Hepatocyte (in vitro differentiated cells): ENCODE results near the gene FHIP1A. TPM values are rescaled to one million over a fixed set of nuclear protein-coding genes. Genes with fewer than 3 reads are reported as not detected.

ENCODE experiments used
- DNase-seq: peaks from one replicate; pipeline ENCODE4 v3.0.0-alpha.2; 2016; ENCODE audit warnings: low spot score
- H2AFZ ChIP-seq: fragments of 200-600 bp; sonication (generic); 2 replicates; pipeline ENCODE4 v1.6.0; 2016; ENCODE audit warnings: antibody characterized with exemption, mild to moderate bottlenecking
- H3K27ac ChIP-seq: fragments of 200-600 bp; sonication (generic); 2 replicates; pipeline ENCODE4 v1.5.1; 2016; ENCODE audit warnings: mild to moderate bottlenecking
- H3K27me3 ChIP-seq: fragments of 200-600 bp; sonication (generic); 2 replicates; pipeline ENCODE4 v1.6.1; 2016
- H3K36me3 ChIP-seq: fragments of 200-600 bp; sonication (generic); replicated peaks from 2 replicates; pipeline ENCODE4 v1.5.1; 2016; ENCODE audit warnings: low read depth; ENCODE audit not compliant: insufficient read depth
- H3K4me1 ChIP-seq: fragments of 200-600 bp; sonication (generic); 2 replicates; pipeline ENCODE4 v1.5.1; 2016; ENCODE audit warnings: mild to moderate bottlenecking, moderate library complexity; ENCODE audit not compliant: insufficient read depth
- H3K4me2 ChIP-seq: fragments of 200-600 bp; sonication (generic); 2 replicates; pipeline ENCODE4 v1.6.0; 2016
- H3K4me3 ChIP-seq: fragments of 200-600 bp; sonication (generic); 2 replicates; pipeline ENCODE4 v1.5.1; 2016; ENCODE audit warnings: mild to moderate bottlenecking
- H3K79me2 ChIP-seq: fragments of 200-600 bp; sonication (generic); 2 replicates; pipeline ENCODE4 v1.6.0; 2017; ENCODE audit warnings: mild to moderate bottlenecking
- H3K9me2 ChIP-seq: fragments of 200-600 bp; sonication (generic); replicated peaks from 2 replicates; pipeline ENCODE4 v1.6.0; 2017; ENCODE audit warnings: mild to moderate bottlenecking; ENCODE audit not compliant: insufficient read depth
- H3K9me3 ChIP-seq: fragments of 200-600 bp; sonication (generic); 2 replicates; pipeline ENCODE4 v1.5.1; 2016; ENCODE audit warnings: low read depth, mild to moderate bottlenecking
- H4K20me1 ChIP-seq: fragments of 200-600 bp; sonication (generic); 2 replicates; pipeline ENCODE4 v1.6.0; 2016; ENCODE audit warnings: mild to moderate bottlenecking; ENCODE audit not compliant: insufficient read depth, poor library complexity, severe bottlenecking
- CTCF ChIP-seq: fragments of 200-600 bp; sonication (generic); IDR thresholded peaks from 2 replicates; pipeline ENCODE4 v1.5.1; 2016; ENCODE audit warnings: antibody characterized with exemption, mild to moderate bottlenecking; ENCODE audit not compliant: poor library complexity
- EZH2 ChIP-seq: fragments of 200-600 bp; sonication (generic); IDR thresholded peaks from 2 replicates; pipeline ENCODE4 v1.6.1; 2016; ENCODE audit warnings: antibody characterized with exemption, mild to moderate bottlenecking, borderline replicate concordance
- EZH2phosphoT487 ChIP-seq: fragments of 200-600 bp; sonication (generic); IDR thresholded peaks from one replicate; pipeline ENCODE4 v1.6.1; 2018; ENCODE audit warnings: antibody characterized with exemption, mild to moderate bottlenecking, low read depth, moderate library complexity; ENCODE audit not compliant: unreplicated experiment, severe bottlenecking
- WGBS: methylation state at CpG from one replicate; pipeline ENCODE4 v1.1.6; 2016; ENCODE audit warnings: low lambda C conversion rate; ENCODE audit errors: missing lambda C conversion rate; 5-methylcytosine and 5-hydroxymethylcytosine counted together
- polyA plus RNA-seq: library from polyadenylated mRNA; unstranded; fragments of >200 nt; fragmentation: Nextera tagmentation; extraction: Ambion mirVana; gene quantifications from 2 replicates; pipeline ENCODE4 v1.2.1, GENCODE V29; 2016
- total RNA-seq: library from RNA; depleted of rRNA; stranded (reverse); fragments of >200 nt; gene quantifications from 2 replicates; pipeline ENCODE4 v1.2.3, GENCODE V29; 2014

FHIP1A gene
- total and polyA plus RNA-seq, 2 experiments from 2014 or later = 1.8 to 7.1 TPM

- Histone ChIP-seq H3K36me3 (no peaks in the 10 kb centered on the region), H4K20me1 (no peaks in the 10 kb centered on the region), H3K4me2 (no peak overlapping the region), H3K9me3 (no peaks in the 10 kb centered on the region), H3K4me3 (no peak overlapping the region), H3K27ac (no peak overlapping the region), H2AFZ (no peak overlapping the region), H3K27me3 (no peaks in the 10 kb centered on the region), H3K9me2 (no peaks in the 10 kb centered on the region), H3K79me2 (peaks cover 2% of the 10 kb centered on the region), H3K4me1 (no peaks in the 10 kb centered on the region)
- DNase-seq = no peak
- no peak for TF ChIP-seq EZH2
- TF ChIP-seq EZH2phosphoT487 = no peak
- TF ChIP-seq CTCF = no peak
- WGBS = 70% methylated on average over 1 of the region's 1 CpG
These were observed 46.2 kb downstream of the FHIP1A start for GRCh38 chr4:151455212-151455611.

GRCh38 chr4:151458148-151458547 is 49.2 kb downstream of the FHIP1A start:
- Histone ChIP-seq H3K36me3 (no peaks in the 10 kb centered on the region), H3K27ac (no peak overlapping the region), H3K4me1 (no peaks in the 10 kb centered on the region), H3K9me2 (no peaks in the 10 kb centered on the region), H2AFZ (no peak overlapping the region), H3K79me2 (peaks cover 1% of the 10 kb centered on the region), H3K9me3 (no peaks in the 10 kb centered on the region), H3K4me3 (no peak overlapping the region), H4K20me1 (no peaks in the 10 kb centered on the region), H3K27me3 (no peaks in the 10 kb centered on the region), H3K4me2 (no peak overlapping the region)
- 94% methylated on average over 1 of the region's 1 CpG for WGBS
- no peak for DNase-seq
- TF ChIP-seq CTCF (no peak), EZH2phosphoT487 (no peak), EZH2 (no peak)

Other genes starting within 250 kb of the FHIP1A start
- not detected in 2 replicates for gene PRSS48, start 132.0 kb upstream of the FHIP1A start, total RNA-seq
- 0.43 and 0.79 TPM in 2 replicates for gene PRSS48, start 132.0 kb upstream of the FHIP1A start, polyA plus RNA-seq
- gene SH3D19, start 83.6 kb upstream of the FHIP1A start, total RNA-seq = 54.7 and 61.6 TPM in 2 replicates
- gene SH3D19, start 83.6 kb upstream of the FHIP1A start, polyA plus RNA-seq = 28.2 and 31.9 TPM in 2 replicates